ENCODE data around the gene TEX30.

DNA sequence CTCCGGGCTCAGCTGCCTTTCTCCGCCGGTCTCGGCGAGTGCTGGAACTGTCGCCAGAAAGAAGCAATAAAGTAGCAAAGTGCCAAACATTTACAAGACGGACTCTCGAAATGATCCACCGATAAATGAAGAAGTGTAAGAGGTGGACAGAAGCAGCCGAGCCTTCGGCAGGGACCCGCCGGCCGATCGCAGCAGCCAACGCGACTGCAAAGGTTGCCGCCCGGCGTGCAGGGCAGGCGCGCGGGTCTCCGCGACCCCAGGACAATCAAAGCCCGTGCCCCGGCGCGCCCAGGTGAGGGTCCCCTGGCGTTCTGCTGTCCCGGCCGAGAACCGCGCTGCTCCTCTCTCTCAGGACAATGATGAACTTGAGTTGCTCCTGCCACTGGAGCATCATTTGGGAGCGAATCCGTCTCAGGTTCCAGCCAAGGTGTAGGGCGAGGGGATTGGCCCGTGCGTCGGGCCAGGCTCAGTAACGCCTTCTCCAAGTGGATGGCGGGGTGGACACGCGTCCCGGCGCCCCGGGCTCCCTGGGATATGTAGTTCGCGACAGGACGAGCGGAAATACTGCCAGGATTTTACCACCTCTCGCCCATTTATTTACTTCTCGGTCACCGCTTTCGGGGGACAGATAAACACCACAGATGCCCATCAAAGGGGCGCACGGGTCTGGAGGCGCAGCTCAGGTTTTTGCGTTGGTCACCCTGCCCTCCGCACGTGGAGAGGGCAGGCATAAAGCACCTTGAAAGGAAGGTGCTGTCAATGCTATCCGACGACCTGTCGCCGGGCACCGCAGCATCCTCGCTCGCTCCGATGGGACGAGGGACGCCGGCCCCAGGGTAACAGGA is 25.2 kb upstream of the TEX30 start, which contains the start of the genes BIVM and POGLUT2:
- TF ChIP-seq, protein P1, sequence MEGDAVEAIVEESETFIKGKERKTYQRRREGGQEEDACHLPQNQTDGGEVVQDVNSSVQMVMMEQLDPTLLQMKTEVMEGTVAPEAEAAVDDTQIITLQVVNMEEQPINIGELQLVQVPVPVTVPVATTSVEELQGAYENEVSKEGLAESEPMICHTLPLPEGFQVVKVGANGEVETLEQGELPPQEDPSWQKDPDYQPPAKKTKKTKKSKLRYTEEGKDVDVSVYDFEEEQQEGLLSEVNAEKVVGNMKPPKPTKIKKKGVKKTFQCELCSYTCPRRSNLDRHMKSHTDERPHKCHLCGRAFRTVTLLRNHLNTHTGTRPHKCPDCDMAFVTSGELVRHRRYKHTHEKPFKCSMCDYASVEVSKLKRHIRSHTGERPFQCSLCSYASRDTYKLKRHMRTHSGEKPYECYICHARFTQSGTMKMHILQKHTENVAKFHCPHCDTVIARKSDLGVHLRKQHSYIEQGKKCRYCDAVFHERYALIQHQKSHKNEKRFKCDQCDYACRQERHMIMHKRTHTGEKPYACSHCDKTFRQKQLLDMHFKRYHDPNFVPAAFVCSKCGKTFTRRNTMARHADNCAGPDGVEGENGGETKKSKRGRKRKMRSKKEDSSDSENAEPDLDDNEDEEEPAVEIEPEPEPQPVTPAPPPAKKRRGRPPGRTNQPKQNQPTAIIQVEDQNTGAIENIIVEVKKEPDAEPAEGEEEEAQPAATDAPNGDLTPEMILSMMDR (IDR thresholded peaks at IDR 0.05) = no peak
- TF ChIP-seq POLR2A (IDR thresholded peaks at IDR 0.05) = no peak

Data from lower leg skin (tissue), 3 donors.